Uterus (tissue), 2 donors: ENCODE data around the gene ZBTB46.

Experiments
- CTCF ChIP-seq, 4 experiments: fragments of 200-600 bp in 2 of 4; fragments of 450-650 bp in 2 of 4; sonication (generic) in 2 of 4; IDR thresholded peaks; one replicate each; pipeline ENCODE4 v1.5.1; 2016 to 2019; ENCODE audit warnings: antibody characterized with exemption in 4 of 4, mild to moderate bottlenecking in 2 of 4, moderate library complexity in 1 of 4
- POLR2A ChIP-seq, 2 donors: fragments of 450-650 bp; IDR thresholded peaks; one replicate each; pipeline ENCODE4 v1.6.1; 2016; ENCODE audit warnings: antibody characterized with exemption in 2 of 2, mild to moderate bottlenecking in 1 of 2, moderate library complexity in 1 of 2

DNA sequence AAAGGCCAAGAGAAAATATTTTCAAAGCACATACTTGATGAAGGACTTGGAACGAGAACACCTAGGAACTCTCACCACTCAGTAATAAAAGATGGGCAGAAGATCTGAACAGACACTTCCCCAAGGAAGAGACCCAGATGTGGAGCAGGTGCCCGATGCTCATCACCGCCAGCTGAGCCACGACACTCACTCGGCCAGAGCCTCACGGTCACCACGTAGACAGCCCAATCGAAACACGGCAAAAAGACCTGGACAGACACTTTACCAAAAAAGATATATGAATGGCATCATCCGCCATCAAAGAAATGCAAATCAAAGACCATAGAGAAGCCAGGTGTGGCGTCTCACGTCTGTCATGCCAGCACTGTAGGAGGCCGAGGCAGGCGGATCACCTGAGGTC, 49.9 kb downstream of the ZBTB46 start:
- TF ChIP-seq CTCF (IDR thresholded peaks at IDR 0.05) (no peak), POLR2A (IDR thresholded peaks at IDR 0.05) (no peak)
